ENCODE results near the gene VENTX.
A peak's percentile ranks its signal among the peaks of the same experiment; 100 is the strongest.

The VENTX gene

GRCh38 chr10:133211959-133212852 is 25.4 kb upstream of the VENTX start:
- H3K9me3 ChIP-seq (ENCODE audit: control insufficient read depth, insufficient read depth, low read depth, low read length), result no peaks in the 10 kb centered on the region
- no peak overlapping the region for H3K4me3 ChIP-seq (ENCODE audit: low read depth, low read length)
- ChIA-PET POLR2A (no interaction called here), CTCF (no interaction called here)
- H3K27ac ChIP-seq (ENCODE audit: extremely low read depth, low read depth, low read length), result no peak overlapping the region
- TF ChIP-seq ZFHX2 (tag by site-specific recombination; conservative IDR thresholded peaks at IDR 0.05) (0 out of 2 replicates have a peak, but pooled peaks have one; percentile 8), ZNF600 (tag by site-specific recombination; IDR thresholded peaks at IDR 0.05) (0 out of 2 replicates have a peak, but pooled peaks have one; percentile 8), ZBTB26 (tag by site-specific recombination; optimal IDR thresholded peaks at IDR 0.05) (peak; percentile 40), ZNF274 (IDR thresholded peaks at IDR 0.05; ENCODE audit: low read length) (no peak), ZNF274 (tag by site-specific recombination; IDR thresholded peaks at IDR 0.05; ENCODE audit: borderline replicate concordance) (no peak)
- H3K36me3 ChIP-seq (ENCODE audit: control insufficient read depth in 2 of 2, insufficient read depth in 1 of 2, low read length in 2 of 2), result no peaks in the 10 kb centered on the region
- H3K4me1 ChIP-seq (ENCODE audit: control insufficient read depth, insufficient read depth, low read length), result no peaks in the 10 kb centered on the region; the same call in 1 of the 2 replicates

DNA sequence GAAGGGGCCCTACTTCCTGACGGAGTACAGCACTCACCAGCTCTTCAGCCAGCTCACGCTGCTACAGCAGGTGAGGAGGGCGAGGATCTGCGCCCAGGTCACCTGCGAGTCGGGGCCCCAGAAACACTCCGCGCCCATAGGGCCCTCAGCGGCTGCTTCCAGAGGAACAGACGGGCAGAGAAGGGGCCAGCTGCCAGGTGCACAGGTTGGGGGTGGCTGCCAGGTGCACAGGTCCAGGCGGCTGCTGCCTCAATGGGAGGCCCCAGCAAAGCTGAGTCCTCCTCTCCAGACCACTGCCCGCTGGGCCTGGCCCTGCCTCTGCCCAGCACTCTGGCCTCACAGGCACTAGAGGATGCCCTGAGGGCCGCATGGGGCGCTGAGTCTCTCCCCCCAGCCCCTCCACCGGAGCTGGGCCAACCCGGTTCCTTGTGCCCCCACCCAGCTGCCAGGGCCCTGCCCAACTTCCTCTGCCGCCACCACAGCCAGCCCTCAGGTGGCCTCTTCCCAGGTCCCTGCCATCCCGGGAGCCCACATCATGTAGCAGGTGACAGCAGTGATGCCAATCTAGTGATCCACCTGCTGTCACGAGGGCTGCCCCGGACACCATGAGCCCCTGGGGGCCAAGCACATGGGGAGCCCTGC is 24.7 kb upstream of the VENTX start:
- Histone ChIP-seq H3K4me3 (ENCODE audit: low read depth, low read length) (no peak overlapping the region), H3K27ac (ENCODE audit: extremely low read depth, low read depth, low read length) (no peak overlapping the region), H3K4me1 (ENCODE audit: control insufficient read depth, insufficient read depth, low read length) (no peaks in the 10 kb centered on the region), H3K36me3 (ENCODE audit: control insufficient read depth in 2 of 2, insufficient read depth in 1 of 2, low read length in 2 of 2) (no peaks in the 10 kb centered on the region), H3K9me3 (ENCODE audit: control insufficient read depth, insufficient read depth, low read depth, low read length) (no peaks in the 10 kb centered on the region)
- ChIA-PET CTCF (interaction anchor here (1.5 kb wide), 1 partner anchor 69 kb away, joined by 4 read pairs; no protein-coding TSS in a partner anchor), POLR2A (no interaction called here)
- TF ChIP-seq ZNF302 (tag by site-specific recombination; IDR thresholded peaks at IDR 0.05; ENCODE audit: low read depth) (no peak), HOXD13 (CRISPR knock-in tag; IDR thresholded peaks at IDR 0.05; ENCODE audit: borderline replicate concordance) (no peak), YY1 (tag by site-specific recombination; IDR thresholded peaks at IDR 0.05) (no peak), ZNF211 (tag by site-specific recombination; IDR thresholded peaks at IDR 0.05; ENCODE audit: low read depth) (no peak), ZNF571 (tag by site-specific recombination; IDR thresholded peaks at IDR 0.05) (no peak)

DNA sequence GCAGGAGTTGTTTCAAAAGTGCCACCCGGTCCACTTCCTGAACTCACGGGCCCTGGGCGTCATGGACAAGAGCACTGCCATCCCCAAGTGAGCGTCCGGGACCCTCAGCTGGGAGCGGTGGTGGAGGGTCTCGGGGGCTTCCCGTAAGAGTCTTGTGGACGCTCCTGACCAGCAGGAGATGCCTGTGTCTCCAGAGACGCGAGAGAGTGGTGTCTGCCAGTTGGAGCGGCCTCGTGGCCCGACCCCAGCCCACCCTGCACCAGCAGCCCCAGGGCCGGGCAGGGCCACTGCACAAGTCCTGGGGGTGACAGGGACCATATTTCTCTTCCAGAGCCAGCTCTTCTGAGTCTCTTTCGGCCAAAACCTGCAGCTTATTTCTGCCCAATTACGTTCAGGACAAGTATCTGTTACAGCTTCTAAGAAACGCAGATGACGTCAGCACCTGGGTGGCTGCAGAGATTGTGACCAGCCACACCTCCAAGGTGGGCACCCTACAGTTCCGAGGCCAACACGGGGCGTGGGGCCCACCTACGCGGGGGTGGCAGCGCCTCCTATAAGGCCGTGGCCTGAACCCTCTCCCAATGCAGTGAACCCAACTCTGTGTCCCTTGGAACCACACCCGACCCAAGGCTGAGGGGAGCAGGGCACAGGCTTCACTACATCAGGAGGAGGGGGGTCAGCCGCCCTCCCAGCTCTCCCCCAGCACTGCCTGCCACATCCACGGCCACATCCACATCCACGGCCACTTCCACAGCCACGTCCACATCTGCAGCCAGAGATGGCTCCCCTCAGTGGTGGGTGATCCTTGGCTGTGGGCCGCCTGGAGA is 23.8 kb upstream of the VENTX start:
- Histone ChIP-seq H3K36me3 (ENCODE audit: control insufficient read depth in 2 of 2, insufficient read depth in 1 of 2, low read length in 2 of 2) (no peaks in the 10 kb centered on the region), H3K9me3 (ENCODE audit: control insufficient read depth, insufficient read depth, low read depth, low read length) (no peaks in the 10 kb centered on the region), H3K4me1 (ENCODE audit: control insufficient read depth, insufficient read depth, low read length) (no peaks in the 10 kb centered on the region), H3K4me3 (ENCODE audit: low read depth, low read length) (no peak overlapping the region), H3K27ac (ENCODE audit: extremely low read depth, low read depth, low read length) (no peak overlapping the region)
- ChIA-PET CTCF (interaction anchor here (1.5 kb wide), 1 partner anchor 70 kb away, joined by 4 read pairs; no protein-coding TSS in a partner anchor), POLR2A (no interaction called here)
- TF ChIP-seq, protein P1, sequence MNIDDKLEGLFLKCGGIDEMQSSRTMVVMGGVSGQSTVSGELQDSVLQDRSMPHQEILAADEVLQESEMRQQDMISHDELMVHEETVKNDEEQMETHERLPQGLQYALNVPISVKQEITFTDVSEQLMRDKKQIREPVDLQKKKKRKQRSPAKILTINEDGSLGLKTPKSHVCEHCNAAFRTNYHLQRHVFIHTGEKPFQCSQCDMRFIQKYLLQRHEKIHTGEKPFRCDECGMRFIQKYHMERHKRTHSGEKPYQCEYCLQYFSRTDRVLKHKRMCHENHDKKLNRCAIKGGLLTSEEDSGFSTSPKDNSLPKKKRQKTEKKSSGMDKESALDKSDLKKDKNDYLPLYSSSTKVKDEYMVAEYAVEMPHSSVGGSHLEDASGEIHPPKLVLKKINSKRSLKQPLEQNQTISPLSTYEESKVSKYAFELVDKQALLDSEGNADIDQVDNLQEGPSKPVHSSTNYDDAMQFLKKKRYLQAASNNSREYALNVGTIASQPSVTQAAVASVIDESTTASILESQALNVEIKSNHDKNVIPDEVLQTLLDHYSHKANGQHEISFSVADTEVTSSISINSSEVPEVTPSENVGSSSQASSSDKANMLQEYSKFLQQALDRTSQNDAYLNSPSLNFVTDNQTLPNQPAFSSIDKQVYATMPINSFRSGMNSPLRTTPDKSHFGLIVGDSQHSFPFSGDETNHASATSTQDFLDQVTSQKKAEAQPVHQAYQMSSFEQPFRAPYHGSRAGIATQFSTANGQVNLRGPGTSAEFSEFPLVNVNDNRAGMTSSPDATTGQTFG (tag by site-specific recombination; IDR thresholded peaks at IDR 0.05; ENCODE audit: borderline replicate concordance), result no peak
- TF ChIP-seq GLIS2 (tag by site-specific recombination; IDR thresholded peaks at IDR 0.05) (0 out of 2 replicates have a peak, but pooled peaks have one; percentile 11), ZNF280C (tag by site-specific recombination; IDR thresholded peaks at IDR 0.05) (no peak), ZNF433 (tag by site-specific recombination; IDR thresholded peaks at IDR 0.05; ENCODE audit: low read depth) (no peak), GLI4 (tag by site-specific recombination; IDR thresholded peaks at IDR 0.05) (no peak), ZNF211 (tag by site-specific recombination; IDR thresholded peaks at IDR 0.05; ENCODE audit: low read depth) (no peak), ZNF423 (tag by site-specific recombination; IDR thresholded peaks at IDR 0.05) (no peak), ZBTB20 (tag by site-specific recombination; IDR thresholded peaks at IDR 0.05) (no peak)
